ENCODE measurements around the gene PTGR2.
"Not testable (repeated sequence)": the region's sequence is repeated elsewhere in the genome, so short reads cannot be mapped to it uniquely, and the experiment has no call there.

Gene PTGR2

DNA sequence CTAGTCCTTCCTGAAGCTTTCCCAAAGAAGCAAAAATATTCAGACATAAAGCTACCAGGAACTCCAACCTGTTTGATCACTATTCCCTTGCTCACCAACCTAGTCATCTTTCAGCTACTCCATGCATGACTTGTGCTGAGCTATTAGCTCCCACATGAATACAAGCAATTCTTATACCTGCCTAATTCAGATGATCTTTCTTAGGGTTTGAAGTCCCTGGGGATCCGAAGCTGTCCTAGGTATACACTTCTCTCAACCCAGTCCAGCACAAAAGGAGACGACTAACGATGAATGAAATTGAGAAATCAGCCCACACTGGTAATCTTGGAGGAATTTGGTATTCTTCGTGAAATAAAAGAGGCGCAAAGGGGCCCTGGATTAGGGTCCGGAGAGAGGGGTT, 631 bp upstream of the PTGR2 start:
- peak overlapping the region; percentile 99 for H3K9ac ChIP-seq (ENCODE audit: low read depth, low read length)
- no peaks in the 10 kb centered on the region for H3K9me3 ChIP-seq (ENCODE audit: control insufficient read depth, insufficient read depth, low read length)
- H3K36me3 ChIP-seq (ENCODE audit: insufficient read depth, low read length) = 0 out of 2 replicates have a peak, but pooled peaks cover 2% of the 10 kb centered on the region
- H3K4me1 ChIP-seq (ENCODE audit: insufficient read depth, low read length) = peaks cover 5% of the 10 kb centered on the region; the same call in 1 of the 2 replicates

DNA sequence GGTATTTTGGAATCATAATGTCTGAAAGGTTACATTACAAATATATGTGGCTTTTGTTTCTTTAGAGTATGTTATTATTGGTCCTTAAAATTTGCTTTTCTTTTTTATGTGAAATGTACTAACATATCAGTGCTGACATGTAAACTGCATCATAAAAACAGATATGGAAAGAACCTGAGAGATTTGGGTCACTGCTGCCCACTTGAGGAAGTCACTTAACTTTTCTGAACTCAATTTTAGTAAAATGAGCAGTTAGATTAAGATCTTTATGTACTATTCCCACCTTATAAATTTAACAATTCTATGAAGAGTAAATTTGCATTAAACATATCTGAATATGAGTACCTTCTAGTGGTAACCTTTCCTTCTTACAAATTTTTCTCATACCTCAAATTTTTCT, 7.5 kb downstream of the PTGR2 start:
- no peaks in the 10 kb centered on the region for H3K4me1 ChIP-seq (ENCODE audit: insufficient read depth, low read length)
- no peak overlapping the region for H3K9ac ChIP-seq (ENCODE audit: low read depth, low read length)
- peaks cover 4% of the 10 kb centered on the region; the same call in 1 of the 2 replicates for H3K36me3 ChIP-seq (ENCODE audit: insufficient read depth, low read length)
- H3K9me3 ChIP-seq (ENCODE audit: control insufficient read depth, insufficient read depth, low read length) = no peaks in the 10 kb centered on the region

DNA sequence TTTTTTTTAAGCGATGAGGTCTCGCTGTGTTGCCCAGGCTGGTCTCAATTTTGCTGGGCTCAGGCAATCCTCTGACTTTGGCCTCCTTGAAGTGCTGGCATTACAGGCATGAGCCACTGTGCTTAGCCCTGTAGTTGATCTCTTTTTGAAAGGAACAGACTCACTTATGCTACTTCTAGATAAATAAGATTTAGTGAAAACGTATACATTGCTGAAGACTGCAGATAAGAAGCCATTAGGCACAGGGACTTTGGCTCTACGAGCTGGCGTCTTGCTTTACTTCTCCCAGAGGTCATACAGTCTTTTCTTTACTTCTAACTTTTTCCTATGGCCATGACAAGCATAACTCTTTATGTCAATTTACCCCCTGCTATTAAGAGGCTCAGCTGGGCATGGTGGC, 9.4 kb downstream of the PTGR2 start:
- Histone ChIP-seq H3K36me3 (ENCODE audit: insufficient read depth, low read length) (peaks cover 13% of the 10 kb centered on the region; the same call in 1 of the 2 replicates), H3K4me1 (ENCODE audit: insufficient read depth, low read length) (no peaks in the 10 kb centered on the region), H3K9me3 (ENCODE audit: control insufficient read depth, insufficient read depth, low read length) (no peaks in the 10 kb centered on the region), H3K9ac (ENCODE audit: low read depth, low read length) (no peak overlapping the region)

DNA sequence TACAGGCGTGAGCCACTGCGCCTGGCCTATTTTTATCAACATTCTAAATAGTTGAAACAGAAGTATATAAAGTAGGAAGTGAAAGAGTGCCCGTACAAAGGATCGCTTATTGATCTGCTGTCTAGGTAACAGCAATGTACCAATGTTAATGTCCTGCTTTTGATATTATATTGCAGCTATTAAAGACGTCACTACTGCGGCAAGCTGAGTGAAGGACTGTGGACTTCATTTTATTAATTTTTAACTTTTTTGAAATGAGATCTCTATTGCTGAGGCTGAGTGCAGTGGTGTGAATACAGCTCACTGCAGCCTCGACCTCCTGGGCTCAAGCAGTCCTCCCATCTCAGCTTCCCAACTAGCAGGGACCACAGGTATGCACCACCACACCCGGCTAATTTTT, 10.8 kb downstream of the PTGR2 start:
- Histone ChIP-seq H3K9ac (ENCODE audit: low read depth, low read length) (no peak overlapping the region), H3K9me3 (ENCODE audit: control insufficient read depth, insufficient read depth, low read length) (no peaks in the 10 kb centered on the region), H3K36me3 (ENCODE audit: insufficient read depth, low read length) (peaks cover 14% of the 10 kb centered on the region), H3K4me1 (ENCODE audit: insufficient read depth, low read length) (no peaks in the 10 kb centered on the region)

DNA sequence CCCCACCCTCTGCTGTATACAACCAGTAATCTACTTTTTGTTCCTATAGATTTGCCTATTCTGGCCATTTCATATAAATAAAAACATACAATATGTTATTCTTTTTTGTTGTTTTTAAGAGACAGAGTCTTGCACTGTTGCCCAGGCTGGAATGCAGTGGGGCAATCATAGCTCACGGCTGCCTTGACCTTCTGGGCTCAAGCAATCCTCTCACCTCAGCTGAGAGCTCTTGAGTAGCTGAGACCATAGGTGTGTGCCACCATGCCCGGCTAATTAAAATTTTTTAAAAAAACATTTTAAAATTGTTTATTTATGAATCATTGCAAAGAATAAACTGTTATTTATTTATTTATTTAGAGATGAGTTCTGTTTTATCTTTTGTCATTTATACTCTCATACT, 11.6 kb downstream of the PTGR2 start:
- no peaks in the 10 kb centered on the region for H3K9me3 ChIP-seq (ENCODE audit: control insufficient read depth, insufficient read depth, low read length)
- no peak overlapping the region for H3K9ac ChIP-seq (ENCODE audit: low read depth, low read length)
- no peaks in the 10 kb centered on the region for H3K4me1 ChIP-seq (ENCODE audit: insufficient read depth, low read length)
- peaks cover 18% of the 10 kb centered on the region for H3K36me3 ChIP-seq (ENCODE audit: insufficient read depth, low read length)

DNA sequence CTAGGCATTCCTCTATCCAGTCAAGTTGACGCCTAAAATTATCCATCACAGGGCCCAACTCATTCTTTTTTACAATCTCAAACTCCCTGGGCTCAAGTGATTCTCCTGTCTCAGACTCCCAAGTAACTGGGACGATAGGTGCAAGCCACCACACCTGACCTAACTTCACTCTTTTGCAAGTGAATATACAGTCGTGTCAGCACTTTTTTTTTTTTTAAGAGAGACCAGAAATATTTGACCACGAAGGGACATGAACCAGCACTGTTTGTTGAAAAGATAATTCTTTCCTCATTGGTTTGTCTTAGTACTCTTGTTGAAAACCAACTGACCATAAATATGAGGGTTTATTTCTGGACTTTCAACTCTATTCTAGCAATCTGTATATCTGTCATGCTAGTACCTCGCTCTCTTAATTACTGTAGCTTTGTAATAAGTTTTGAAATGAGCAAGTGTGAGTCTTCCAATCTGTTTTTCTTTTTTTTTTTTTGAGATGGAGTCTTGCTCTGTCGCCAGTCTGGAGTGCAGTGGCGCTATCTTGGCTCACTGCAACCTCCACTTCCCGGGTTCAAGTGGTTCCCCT, 14.0 kb downstream of the PTGR2 start:
- H3K4me1 ChIP-seq (ENCODE audit: insufficient read depth, low read length) = no peaks in the 10 kb centered on the region
- H3K9ac ChIP-seq (ENCODE audit: low read depth, low read length) = no peak overlapping the region
- H3K9me3 ChIP-seq (ENCODE audit: control insufficient read depth, insufficient read depth, low read length) = no peaks in the 10 kb centered on the region
- peaks cover 18% of the 10 kb centered on the region for H3K36me3 ChIP-seq (ENCODE audit: insufficient read depth, low read length)

DNA sequence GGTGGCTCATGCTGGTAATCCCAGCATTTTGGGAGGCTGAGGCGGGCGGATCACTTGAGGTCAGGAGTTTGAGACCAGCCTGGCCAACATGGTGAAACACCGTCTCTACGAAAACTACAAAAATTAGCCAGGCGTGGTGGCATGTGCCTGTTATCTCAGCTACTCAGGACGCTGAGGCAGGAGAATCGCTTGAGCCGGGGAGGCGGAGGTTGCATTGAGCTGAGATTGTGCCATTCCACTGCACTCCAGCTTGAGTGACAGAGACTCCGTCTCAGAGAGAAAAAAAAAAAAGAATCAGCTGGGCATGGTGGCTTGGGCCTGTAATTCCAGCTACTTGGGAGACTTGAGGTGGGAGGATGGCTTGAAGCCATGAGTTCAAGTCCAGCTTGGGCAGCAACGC, 18.1 kb downstream of the PTGR2 start:
- not testable (repeated sequence) for H3K4me1 ChIP-seq (ENCODE audit: insufficient read depth, low read length); H3K9me3 ChIP-seq (ENCODE audit: control insufficient read depth, insufficient read depth, low read length); H3K9ac ChIP-seq (ENCODE audit: low read depth, low read length)
- peaks cover 14% of the 10 kb centered on the region for H3K36me3 ChIP-seq (ENCODE audit: insufficient read depth, low read length)

DNA sequence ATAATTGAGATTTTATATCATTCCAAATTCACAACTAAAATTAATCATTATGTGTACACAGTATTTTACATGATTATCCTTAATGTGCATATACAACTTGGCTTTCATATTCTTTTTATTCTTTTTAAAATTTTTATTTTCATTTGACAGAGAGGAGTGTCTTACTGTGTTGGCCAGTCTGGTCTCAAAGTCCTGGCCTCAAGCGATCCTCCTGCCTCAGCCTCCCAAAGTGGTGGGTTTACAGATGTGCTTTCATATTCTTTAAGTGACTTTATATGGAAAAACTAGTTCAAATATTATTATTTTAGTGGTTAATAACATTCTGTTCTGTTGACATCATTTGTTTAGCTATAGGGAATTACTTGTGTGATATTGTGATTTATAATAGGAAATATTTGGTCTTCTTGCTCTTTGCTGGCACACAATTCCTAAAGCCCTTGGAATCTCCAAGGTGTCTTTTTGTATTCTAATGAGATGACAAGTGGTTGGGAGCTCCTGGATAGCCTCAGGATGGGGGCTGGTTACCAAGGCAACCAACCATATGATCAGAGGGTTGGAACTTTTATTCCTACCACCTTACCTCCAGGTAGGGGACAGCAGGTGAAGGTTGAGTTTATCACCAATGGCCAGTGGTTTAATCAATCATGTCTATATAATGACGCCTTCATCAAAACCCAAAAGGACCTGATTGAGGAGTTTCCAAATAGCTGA, 19.0 kb downstream of the PTGR2 start:
- no peaks in the 10 kb centered on the region for H3K9me3 ChIP-seq (ENCODE audit: control insufficient read depth, insufficient read depth, low read length)
- no peaks in the 10 kb centered on the region for H3K4me1 ChIP-seq (ENCODE audit: insufficient read depth, low read length)
- peaks cover 6% of the 10 kb centered on the region; the same call in 1 of the 2 replicates for H3K36me3 ChIP-seq (ENCODE audit: insufficient read depth, low read length)
- H3K9ac ChIP-seq (ENCODE audit: low read depth, low read length) = no peak overlapping the region

DNA sequence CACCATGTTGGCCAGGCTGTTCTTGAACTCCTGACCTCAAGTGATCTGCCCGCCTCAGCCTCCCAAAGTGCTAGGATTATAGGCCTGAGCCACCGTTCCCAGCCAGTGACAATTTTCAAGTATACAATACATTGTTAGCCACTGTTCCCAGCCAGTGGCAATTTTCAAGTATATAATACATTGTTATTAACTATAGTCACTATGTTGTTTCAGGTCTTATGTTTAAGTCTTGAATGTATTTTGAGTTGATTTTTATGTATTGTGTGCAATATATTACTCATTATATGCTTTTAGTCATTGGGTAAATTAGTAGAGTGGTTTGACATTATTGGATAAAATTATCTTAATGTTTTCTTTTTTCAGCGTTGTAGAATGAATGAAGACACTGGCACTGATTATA, 22.0 kb downstream of the PTGR2 start:
- no peak overlapping the region for H3K9ac ChIP-seq (ENCODE audit: low read depth, low read length)
- no peaks in the 10 kb centered on the region for H3K4me1 ChIP-seq (ENCODE audit: insufficient read depth, low read length)
- no peaks in the 10 kb centered on the region for H3K36me3 ChIP-seq (ENCODE audit: insufficient read depth, low read length)
- H3K9me3 ChIP-seq (ENCODE audit: control insufficient read depth, insufficient read depth, low read length) = no peaks in the 10 kb centered on the region

DNA sequence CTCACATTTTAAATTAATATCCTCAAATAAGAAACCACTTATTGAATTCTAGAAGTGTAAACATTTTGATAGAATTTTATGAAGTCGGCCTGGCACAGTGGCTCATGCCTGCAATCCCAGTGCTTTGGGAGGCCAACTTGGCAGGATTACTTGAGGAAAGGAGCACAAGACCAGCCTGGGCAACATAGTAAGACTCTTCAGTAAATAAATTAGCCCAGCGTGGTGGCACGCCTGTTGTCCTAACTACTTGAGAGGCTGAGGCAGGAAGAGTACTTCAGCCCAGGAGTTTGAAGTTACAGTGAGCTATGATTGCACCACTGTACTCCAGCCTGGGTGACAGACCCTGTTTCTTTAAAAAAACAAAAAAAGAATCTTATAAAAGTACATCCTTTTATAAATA, 26.2 kb downstream of the PTGR2 start:
- H3K9ac ChIP-seq (ENCODE audit: low read depth, low read length) = no peak overlapping the region
- H3K9me3 ChIP-seq (ENCODE audit: control insufficient read depth, insufficient read depth, low read length) = no peaks in the 10 kb centered on the region
- no peaks in the 10 kb centered on the region for H3K36me3 ChIP-seq (ENCODE audit: insufficient read depth, low read length)
- no peaks in the 10 kb centered on the region for H3K4me1 ChIP-seq (ENCODE audit: insufficient read depth, low read length)

DNA sequence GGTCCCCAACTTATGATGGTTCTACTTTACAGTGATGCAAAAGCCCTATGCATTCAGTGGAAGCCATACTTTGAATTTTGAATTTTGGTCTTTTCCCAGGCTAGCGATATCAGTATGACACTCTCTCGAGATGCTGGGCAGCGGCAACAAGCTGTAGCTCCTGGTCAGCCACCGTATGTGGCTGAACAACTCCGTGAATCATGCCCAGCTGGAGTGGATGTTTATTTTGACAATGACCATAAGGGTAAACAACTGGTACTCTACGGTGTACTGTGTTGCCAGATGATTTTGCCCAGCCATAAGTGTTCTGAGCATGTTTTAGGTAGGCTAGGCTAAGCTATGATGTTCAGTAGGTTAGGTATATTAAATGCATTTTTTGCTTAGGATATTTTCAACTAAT, 26.8 kb downstream of the PTGR2 start:
- Histone ChIP-seq H3K9me3 (ENCODE audit: control insufficient read depth, insufficient read depth, low read length) (no peaks in the 10 kb centered on the region), H3K4me1 (ENCODE audit: insufficient read depth, low read length) (no peaks in the 10 kb centered on the region), H3K36me3 (ENCODE audit: insufficient read depth, low read length) (no peaks in the 10 kb centered on the region), H3K9ac (ENCODE audit: low read depth, low read length) (no peak overlapping the region)

DNA sequence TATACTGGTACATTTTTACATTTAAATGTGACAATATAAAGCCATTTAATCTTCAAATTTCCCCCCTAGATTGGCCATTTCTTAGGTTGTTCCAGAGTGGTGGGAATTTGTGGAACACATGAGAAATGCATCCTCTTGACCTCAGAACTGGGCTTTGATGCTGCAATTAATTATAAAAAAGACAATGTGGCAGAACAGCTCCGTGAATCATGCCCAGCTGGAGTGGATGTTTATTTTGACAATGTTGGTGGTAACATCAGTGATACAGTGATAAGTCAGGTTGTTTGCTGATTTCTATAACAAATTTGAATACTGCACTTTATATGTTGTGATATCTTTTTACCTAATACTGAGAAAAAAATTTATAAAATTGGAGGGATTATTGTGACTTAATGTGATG, 27.4 kb downstream of the PTGR2 start:
- Histone ChIP-seq H3K9me3 (ENCODE audit: control insufficient read depth, insufficient read depth, low read length) (no peaks in the 10 kb centered on the region), H3K36me3 (ENCODE audit: insufficient read depth, low read length) (no peaks in the 10 kb centered on the region), H3K9ac (ENCODE audit: low read depth, low read length) (no peak overlapping the region), H3K4me1 (ENCODE audit: insufficient read depth, low read length) (no peaks in the 10 kb centered on the region)

DNA sequence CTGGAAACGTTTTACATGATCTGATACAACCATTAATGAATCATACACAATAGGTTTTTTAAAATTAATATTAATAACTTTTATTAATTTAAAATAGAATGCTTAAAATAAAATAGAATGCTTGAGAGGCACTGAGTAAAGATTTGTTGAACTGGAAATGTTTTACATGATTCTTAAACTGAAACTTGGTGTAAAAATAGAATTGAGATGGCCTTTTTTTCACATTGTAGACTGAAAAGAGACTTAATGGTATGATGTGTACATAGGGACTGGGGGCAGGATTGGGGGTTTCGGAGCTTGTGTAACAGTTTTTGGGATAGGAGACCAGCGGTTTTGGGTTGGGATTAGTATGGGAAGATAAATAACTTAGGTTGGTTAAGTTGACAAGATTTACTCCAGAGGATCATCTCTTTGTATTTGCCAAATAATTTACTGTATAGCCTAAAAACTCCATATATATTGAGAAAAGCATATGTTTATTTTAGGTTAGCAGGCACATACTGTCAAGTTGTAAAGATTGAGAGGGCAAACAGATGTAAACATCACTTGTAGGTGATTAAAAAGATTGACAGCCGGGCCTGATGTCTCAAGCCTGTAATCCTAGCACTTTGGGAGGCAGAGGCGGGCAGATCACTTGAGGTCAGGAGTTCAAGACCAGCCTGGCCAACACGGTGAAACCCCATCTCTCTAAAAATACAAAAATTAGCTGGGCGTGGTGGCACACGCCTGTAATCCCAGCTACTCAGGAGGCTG, 33.0 kb downstream of the PTGR2 start:
- Histone ChIP-seq H3K9me3 (ENCODE audit: control insufficient read depth, insufficient read depth, low read length) (no peaks in the 10 kb centered on the region), H3K36me3 (ENCODE audit: insufficient read depth, low read length) (no peaks in the 10 kb centered on the region), H3K9ac (ENCODE audit: low read depth, low read length) (no peak overlapping the region), H3K4me1 (ENCODE audit: insufficient read depth, low read length) (peaks cover 6% of the 10 kb centered on the region)

DNA sequence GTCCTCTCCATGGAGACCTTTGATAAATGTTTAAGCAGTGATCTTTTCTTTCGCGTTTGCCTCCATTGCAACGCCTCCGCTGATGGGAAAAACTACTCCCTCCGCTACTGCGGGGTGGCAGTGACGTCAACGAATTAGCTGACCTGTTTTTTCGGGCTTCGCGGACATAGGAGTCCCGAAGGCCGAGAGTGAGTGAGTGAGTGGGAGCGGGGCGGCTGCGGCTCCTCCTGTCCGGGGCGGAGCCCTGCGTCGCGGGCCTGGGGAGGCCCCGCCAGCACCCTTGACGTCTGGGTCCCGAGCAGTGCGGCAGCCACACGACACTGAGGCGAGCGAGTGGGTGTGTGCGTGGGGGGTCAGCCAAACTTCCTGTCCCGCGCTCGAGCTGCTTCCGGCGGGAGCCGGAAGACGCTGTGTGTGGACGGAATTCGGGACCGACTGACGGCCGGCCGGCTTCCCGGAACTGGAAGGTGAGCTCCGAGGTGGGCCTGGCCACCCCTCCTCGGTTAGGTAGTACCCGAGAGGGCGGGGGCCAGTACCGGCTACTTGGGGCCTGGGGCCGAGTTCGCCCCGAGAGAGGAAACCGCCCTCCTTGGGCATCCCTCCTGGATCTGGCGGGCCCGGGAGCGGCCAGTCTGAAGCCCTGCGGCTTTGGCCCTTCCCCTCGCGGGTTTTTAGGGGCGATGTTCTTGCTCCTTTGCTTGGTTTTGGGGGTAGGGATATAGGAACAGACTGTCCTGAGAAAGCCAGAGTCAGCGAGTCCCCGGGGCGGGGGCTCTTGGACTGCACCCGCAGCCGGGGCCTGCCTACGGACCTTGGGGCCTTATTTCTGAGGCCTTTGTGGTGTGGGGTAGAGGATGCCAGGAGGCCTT, 35.1 kb downstream of the PTGR2 start, which contains the start of gene ZNF410:
Gene ZNF410 (plus strand): TSS at position 411 of the 869 bp plus-strand sequence. CDS start 5,317 bp downstream, outside the sequence.
- Histone ChIP-seq H3K9ac (ENCODE audit: low read depth, low read length) (peak within 1 kb of the TSS; percentile 92), H3K36me3 (ENCODE audit: insufficient read depth, low read length) (no peaks in the 10 kb centered on the region), H3K4me1 (ENCODE audit: insufficient read depth, low read length) (peaks cover 6% of the 10 kb centered on the region), H3K9me3 (ENCODE audit: control insufficient read depth, insufficient read depth, low read length) (no peaks in the 10 kb centered on the region)

Measured in ES-I3 (cell line).